Right ventricle myocardium superior (tissue), 1 donor: ENCODE measurements around the gene NXN. TPM values are rescaled to one million over a fixed set of nuclear protein-coding genes. Genes with fewer than 3 reads are reported as not detected.
"Not testable (repeated sequence)": the region's sequence is repeated elsewhere in the genome, so short reads cannot be mapped to it uniquely, and the experiment has no call there.

Source experiments
- ATAC-seq: fragments of 200-7000 bp; cut with Tn5 transposase; one replicate; pipeline ENCODE4 v1.9.1; 2020; ENCODE audit warnings: mild to moderate bottlenecking; ENCODE audit not compliant: poor library complexity
- DNase-seq: peaks from one replicate; pipeline ENCODE4 v3.0.0-alpha.2; 2020
- intact Hi-C: fragments of 100-400 bp; cut with DNase I; formaldehyde crosslinking; loops from one replicate; pipeline ENCODE4 v1.11.2; 2022
- total RNA-seq: library from RNA; stranded (reverse); fragmentation: NEBNext Ultra II Directional; extraction: Animal tissue kit (Norgen Biotek cat#: 25700); gene quantifications from one replicate; pipeline ENCODE4 v1.2.1, GENCODE V29; 2021
- donor health status: DM: no; HTN: yes; CAD: no; lungs with severe emphysema.

Gene NXN
- total RNA-seq, 1 donor from 2014 or later: 20.2 TPM

GRCh38 chr17:830950-831349 lies 148.6 kb downstream of the NXN start:
- intact Hi-C loops: no loop called here
- ATAC-seq (no peak), DNase-seq (no peak)

DNA sequence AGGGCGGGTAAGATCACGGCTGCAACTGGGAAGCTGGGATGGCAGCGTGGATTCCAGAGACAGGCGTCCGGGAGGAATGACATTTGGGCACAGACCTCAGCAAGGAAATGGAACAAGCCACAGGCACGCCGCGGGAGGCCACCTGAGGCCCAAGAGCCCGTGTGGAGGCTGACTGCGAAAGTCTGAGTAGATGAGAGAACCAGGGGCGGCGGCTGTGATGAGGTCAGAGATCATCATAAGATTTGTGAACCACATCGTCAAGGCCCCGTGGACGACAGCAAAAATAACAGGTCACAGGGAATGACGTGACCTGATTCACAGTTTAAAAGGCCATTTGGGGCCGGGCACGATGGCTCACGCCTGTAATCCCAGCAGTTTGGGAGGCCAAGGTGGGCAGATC lies 149.2 kb downstream of the NXN start:
- intact Hi-C loops: no loop called here
- ATAC-seq: no peak

GRCh38 chr17:829614-830013 lies 150.0 kb downstream of the NXN start:
- ATAC-seq, intact Hi-C loops, DNase-seq: not testable (repeated sequence)

More for the DNA sequence above, 149.2 kb downstream of the NXN start:
- no peak for DNase-seq

GRCh38 chr17:828761-829160 lies 150.8 kb downstream of the NXN start:
- no peak for ATAC-seq
- intact Hi-C loops: no loop called here
- no peak for DNase-seq

GRCh38 chr17:826778-827177 lies 152.8 kb downstream of the NXN start:
- no peak for ATAC-seq
- intact Hi-C loops: no loop called here
- DNase-seq: no peak

DNA sequence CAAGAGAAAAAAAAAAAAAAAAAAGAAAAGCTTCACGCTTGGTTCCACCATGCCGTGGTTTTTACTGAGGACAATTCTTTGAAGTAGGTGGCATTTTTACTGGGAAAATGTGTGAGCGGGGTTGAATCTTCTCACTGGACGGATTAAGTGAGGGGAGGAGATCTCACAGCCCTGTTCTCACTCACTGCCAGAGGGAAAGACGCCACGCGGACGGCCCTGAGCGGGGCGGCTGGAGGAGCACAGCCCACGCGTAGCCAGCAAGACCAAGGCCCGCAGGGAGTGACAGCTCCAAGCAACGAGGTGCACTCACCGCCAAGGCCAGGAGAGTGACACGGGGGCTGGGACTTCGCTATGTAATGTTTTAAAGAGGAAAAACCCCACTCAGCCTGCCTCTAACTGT lies 154.4 kb downstream of the NXN start:
- intact Hi-C loops: no loop called here
- ATAC-seq (no peak), DNase-seq (no peak)

- intact Hi-C loops: no loop called here
- ATAC-seq: peak; percentile 75
- DNase-seq: no peak
Measured at GRCh38 chr17:824378-824777, 155.2 kb downstream of the NXN start.

DNA sequence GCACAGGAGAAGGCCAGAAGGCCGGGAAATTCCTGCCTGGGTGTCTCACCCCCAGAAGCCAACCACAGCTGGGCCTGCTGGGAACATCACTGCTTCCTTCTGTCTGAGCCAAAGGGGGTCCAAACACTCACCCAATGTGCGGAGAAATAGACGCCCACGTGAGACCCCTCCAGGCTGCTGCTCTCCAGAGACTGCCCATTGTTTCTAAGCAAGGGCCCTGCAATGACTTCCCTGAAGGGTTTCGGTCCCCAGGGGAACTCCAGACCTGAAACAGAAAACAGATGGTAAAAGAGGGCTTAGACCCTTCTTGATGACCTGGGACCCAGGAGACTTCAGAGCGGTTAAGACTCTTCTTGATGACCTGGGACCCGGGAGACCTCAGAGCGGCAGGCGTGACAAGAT lies 156.1 kb downstream of the NXN start:
- intact Hi-C loops: no loop called here
- no peak for ATAC-seq
- no peak for DNase-seq

GRCh38 chr17:819251-819650 lies 160.3 kb downstream of the NXN start:
- no peak for DNase-seq
- intact Hi-C loops: no loop called here
- ATAC-seq: no peak

DNA sequence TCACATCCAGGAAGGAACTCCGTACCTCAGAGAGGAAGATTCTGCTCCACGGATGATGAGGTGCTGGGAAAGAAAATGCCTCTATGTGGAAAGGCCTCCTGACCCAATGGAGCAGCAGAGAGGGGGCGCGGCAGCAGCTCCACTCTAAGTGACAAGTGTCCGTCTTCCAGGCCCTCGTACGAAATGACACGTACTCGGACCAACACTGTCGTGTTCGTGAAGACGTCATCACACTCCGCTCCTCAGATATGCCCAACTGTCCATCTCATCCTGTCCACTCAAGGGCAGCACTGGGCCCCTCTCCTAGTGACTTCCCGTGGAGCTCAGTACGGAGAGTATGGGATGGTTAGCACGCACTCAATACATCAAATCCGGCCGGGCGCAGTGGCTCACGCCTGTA lies 165.2 kb downstream of the NXN start:
- DNase-seq (no peak), ATAC-seq (no peak)
- intact Hi-C loops: no loop called here

GRCh38 chr17:812638-813204 lies 166.9 kb downstream of the NXN start:
- no peak for ATAC-seq
- no peak for DNase-seq
- intact Hi-C loops: no loop called here

- no peak for DNase-seq
Measured at GRCh38 chr17:811051-811784, 168.4 kb downstream of the NXN start.

GRCh38 chr17:807523-808294 lies 171.9 kb downstream of the NXN start:
- intact Hi-C loops: no loop called here
- ATAC-seq (no peak), DNase-seq (peak; percentile 20)

More at GRCh38 chr17:811051-811784, 168.4 kb downstream of the NXN start:
- intact Hi-C loops: no loop called here
- ATAC-seq: no peak

DNA sequence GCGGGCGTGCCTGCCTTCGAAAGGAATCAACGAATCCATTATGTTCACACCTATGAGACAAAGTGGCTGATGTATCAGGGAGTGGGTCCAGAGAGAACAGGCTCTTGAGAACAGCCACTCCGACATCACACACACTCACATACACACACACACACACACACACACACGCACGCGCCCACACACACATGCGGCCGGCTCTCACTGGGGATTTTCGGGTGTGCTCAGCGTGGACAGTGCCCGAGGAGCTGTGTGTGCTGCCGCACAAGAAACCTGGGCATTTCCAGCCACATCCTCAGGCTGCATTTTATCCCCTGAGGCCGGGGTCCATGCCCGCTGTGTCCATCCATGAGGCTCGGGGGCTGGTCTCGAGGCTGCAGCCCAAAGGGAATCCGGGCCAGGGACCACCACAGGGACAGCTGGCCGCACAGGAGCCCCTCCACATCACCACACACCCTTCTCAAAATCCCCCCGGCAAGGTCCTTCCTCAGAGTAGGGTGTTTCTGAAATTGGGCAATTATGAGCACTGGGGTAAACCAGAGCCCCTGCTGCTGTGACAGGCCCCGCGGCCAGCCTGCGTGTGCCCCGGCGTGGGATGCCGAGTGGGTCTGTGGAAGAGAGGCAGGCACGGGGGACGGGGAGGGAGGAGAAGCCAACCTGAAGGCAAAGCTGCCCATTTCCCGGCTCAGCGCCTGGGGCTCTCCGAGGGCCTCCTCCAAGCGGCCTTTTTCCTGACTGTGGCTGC lies 172.6 kb downstream of the NXN start:
- ATAC-seq: no peak
- DNase-seq: peak; percentile 31
- intact Hi-C loops: no loop called here

GRCh38 chr17:806346-806745 lies 173.2 kb downstream of the NXN start:
- ATAC-seq (no peak), DNase-seq (peak; percentile 4)
- intact Hi-C loops: no loop called here

DNA sequence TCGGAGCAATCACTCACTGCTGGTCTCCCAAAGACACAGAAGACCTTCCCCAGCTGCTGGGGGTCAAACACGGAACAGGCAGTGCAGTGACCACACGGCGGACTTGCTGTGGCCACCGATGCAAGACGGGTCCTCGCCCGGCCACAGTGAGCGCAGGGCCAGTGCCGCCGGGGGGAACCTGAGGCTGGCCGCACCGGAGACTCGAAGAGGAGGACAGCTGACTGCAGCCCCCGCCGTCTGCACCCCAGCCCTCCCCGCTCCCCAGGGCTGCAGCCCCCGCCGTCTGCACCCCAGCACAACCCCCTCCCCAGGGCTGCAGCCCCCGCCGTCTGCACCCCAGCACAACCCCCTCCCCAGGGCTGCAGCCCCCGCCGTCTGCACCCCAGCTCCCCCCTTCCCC lies 173.7 kb downstream of the NXN start:
- ATAC-seq, intact Hi-C loops: not testable (repeated sequence)
- peak; percentile 19 for DNase-seq

- DNase-seq (peak; percentile 34), ATAC-seq (no peak)
- intact Hi-C loops: no loop called here
Measured at GRCh38 chr17:804541-805435, 174.8 kb downstream of the NXN start.
